ENCODE results near the gene SMURF1.

DNA sequence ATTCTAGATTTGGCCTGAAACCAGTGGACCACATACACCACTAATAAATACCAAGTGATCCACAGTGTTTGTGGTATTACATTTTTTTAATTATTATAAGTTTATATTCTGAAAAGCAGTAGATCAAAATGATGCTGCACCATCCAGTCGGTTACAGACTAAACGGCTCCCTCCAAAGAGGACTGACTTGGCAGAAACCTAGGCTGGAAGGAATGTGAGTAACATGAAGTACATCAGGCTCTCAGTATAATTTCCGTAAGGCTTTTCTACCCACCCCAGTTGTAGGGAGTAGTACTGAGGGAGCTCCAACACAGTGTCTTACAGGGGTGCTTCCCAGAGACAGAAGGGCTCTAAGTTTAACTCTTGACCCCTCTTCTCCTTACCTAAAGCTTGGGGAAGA, 146.1 kb downstream of the SMURF1 start:
- TF ChIP-seq ARNTL (CRISPR knock-in tag; IDR thresholded peaks at IDR 0.05; ENCODE audit: borderline replicate concordance, low read depth) (no peak), ZFP30 (CRISPR knock-in tag; IDR thresholded peaks at IDR 0.05) (no peak), ZFP3 (CRISPR knock-in tag; IDR thresholded peaks at IDR 0.05) (no peak), BACH2 (CRISPR knock-in tag; IDR thresholded peaks at IDR 0.05; ENCODE audit: borderline replicate concordance) (no peak)
